GM19324 (cell line): ENCODE results near the gene RBKS.

Experiments
- ATAC-seq: cut with Tn5 transposase; IDR thresholded peaks from one replicate; pipeline ENCODE4 v1.9.1; 2021; ENCODE audit warnings: mild to moderate bottlenecking, moderate library complexity; ENCODE audit not compliant: unreplicated experiment, low FRiP score

Gene RBKS

DNA sequence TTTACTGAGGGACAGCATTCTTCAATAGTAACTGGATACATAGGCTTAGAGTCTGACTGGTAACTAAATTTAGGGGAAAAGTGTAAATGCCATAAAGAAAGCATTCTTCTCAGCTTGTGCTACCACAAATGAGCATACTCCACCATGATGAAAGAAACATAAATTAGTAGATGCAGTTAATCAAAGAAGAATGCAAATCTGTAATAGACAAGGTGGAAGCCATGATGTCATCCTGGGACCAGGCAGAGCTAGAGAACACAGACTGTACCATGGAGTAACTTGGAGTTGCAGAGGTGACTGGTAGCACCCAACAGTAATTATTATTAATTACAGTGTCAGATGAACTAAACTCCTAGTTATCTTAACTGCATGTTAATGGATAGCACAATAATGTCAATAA, 51.7 kb downstream of the RBKS start:
- ATAC-seq = no peak

DNA sequence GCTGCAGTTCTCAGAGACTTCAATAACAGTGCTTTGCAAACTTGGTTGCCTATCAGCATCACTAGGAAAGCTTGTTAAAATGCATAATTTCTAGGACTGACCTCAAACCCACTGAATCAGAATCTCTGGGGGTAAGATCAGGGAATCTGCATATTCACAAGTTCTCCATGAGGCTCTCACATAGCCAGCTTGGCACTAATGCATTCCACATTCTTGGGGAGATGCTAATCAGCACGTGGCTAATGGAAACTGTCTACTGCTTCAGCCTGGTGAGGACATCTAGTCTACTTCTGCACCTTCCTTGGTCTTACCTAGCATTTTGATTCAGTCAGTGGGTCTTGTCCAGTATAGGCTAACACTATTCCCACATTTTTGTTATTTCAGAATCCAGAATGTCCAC, 56.3 kb downstream of the RBKS start:
- no peak for ATAC-seq

DNA sequence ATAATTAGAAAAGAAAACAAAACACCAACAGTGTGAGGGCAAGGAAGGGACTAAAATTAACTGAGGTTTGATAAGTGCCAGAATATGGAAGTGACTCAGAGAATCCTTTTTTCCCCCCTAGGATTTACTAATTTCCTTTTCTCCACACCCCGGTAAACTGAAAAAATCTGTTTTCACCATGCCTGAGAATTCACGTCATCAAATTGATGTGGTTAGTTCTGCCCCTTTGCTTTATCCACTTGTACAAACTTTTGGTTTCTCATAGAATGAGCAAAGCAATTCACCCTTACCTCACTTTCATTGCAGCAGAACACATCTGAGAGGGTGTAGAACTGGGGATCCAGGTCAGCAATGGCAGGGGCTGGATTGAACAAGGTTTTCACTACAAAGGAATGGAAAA, 57.8 kb downstream of the RBKS start:
- ATAC-seq = no peak

DNA sequence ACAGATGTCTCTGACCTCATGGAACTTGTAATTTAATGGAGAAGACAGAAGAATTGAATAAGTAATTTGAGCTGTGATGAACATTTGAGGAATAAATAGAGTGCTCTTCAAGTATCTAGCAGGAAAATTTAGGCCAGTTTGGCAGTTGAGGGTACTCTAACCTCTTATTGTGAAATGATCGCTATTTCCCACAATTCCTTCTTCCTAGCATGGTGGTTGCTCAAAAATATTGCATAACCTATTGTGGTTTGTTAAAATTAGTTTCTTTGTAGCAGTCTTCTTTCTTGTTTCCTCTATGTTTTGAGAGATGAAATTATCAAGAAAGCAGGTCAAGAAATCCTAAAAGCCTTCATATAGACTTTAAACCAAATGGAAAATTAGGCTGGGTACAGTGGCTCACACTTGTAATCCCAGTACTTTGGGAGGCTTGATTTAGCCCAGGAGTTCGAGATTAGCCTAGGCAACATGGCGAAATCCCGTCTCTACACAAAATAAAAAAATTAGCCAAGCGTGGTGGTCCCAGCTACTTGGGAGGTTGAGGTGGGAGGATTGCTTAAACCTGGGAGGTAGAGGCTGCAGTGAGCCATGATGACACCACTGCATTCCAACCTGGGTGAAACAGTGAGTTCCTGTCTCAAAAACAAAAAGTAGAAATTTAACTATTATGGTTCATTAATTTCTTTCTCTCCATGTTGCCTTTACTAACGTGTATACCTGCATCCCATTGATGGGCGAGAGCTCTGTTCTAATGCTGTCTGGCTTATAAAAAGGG, 58.7 kb downstream of the RBKS start:
- no peak for ATAC-seq

DNA sequence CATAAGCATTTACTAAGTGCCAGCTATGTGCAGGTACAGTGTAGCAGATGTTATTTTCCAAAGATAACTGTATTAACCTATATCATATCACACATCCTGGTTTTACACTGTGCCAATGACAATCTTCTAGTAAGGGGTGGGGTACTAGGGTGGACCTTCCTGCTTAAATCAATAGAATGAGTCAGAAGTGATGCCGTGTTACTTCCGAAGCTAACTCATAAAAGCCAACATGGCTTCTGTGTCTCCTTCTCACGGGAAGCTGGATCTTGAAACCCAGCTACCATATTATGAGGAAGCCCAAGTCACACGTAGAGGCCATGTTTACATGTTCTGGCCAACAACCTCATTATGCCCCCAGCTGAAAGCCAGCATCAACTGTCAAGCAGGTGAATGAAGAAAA, 59.5 kb downstream of the RBKS start:
- no peak for ATAC-seq

DNA sequence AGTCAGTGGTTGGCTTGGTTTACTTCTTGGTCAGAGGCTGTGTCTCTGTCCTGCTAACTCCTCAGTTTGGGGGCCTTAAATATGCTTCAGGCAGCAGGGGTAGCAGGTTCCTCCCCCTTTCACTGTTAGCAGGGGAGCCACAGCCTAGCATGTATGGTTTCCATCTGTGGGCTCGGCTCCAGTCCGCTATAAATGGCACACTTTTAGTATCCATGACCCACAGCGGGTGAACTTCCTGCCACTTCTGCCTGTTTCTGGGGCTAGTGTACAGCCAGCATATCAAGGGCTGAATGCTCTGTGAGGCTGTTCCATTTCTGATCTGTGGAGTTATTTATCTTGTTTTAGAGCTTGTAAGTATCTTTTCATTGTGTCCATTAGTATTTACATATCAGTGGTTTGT, 60.4 kb downstream of the RBKS start:
- no peak for ATAC-seq

DNA sequence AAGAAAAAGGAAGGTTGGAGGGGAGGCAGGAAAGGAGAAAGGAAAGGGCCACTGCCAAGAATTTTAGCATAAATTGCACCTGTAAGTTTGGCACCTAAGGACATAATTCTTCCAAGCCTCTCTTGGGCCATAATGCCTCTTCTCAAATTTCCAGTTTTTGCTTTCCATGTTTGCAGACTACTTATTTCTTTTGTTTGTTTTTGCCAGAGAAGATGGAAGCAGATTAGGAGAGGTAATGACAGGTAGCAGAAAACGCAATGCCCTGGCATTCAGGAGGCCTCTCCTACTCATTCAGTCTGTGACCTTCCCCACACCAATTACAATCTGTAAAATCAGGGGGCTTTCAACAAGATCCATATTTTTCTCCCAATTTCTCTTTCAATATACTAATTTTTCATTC, 61.9 kb downstream of the RBKS start:
- no peak for ATAC-seq

DNA sequence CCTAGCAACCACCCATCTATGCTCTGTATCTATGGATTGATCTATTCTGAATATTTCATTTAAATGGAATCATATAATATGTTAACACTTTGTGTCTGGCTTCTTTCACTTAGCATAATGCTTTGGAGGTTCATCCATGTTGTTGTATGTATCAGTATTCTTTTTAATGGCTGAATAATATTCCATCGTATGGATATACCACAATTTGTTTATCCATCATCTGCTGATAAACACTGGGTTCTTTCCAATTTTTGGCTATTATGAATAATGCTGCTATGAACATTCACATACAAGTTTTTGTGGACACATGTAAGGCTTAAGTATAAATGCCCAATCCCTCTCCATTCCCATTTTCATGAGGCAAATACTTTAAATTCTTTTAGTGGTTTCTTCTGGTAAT, 65.8 kb downstream of the RBKS start:
- ATAC-seq = no peak

DNA sequence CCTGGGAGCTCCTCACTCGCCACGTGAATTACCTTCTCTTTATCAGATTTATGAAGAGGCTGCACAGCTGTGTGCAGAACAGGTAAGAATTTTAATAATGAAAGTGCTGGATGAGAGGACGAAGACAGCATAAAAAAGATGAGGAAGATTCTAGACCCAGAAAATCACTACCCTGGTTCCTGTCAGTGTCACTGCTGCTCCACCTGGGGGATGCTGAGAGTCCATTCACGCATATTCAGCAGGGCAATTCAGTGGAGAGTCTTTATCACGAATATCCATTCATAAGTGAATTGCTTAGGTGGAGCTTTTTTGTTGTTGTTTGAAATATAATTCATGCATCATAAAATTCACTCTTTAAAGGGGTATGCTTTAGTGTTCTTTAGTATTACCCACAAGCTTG, 66.6 kb downstream of the RBKS start:
- ATAC-seq = no peak

DNA sequence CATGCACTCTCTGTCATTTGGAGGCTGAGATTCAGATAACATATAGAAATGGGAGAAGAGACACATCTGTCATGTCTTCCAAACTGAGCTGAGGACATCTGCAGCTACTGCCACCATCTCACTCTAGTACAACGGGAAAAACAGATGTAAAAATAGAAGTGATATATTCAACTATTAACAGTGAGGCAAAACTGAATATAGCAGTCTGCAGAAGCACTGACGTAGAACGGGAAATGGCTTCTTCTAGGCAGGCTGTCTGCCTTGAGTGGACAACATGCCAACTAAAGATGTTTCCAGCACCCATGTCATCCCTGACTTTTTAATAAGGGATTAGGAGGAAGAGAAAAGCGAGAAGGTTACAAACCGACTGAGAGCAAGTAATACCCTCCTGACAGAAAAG, 67.1 kb downstream of the RBKS start:
- ATAC-seq = no peak

DNA sequence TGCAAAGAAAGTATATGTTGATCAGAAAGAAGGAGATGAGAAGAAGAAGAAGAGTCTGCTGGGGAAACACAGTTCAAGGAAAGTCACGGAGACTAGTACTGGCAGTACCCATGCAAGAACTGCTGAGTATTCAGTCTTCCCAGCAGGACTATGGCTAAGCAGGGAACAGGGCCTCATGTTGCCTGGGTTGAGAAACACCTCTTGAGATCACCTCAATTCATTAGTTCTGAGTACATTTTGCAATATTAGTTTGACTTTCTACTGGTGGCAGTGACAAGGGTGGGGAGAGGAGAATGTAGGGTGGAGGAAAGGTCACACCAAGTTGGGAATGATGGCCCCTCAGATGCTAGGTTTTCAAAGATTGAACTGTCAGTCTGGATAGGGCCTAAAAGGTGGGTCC, 68.1 kb downstream of the RBKS start:
- ATAC-seq = no peak

DNA sequence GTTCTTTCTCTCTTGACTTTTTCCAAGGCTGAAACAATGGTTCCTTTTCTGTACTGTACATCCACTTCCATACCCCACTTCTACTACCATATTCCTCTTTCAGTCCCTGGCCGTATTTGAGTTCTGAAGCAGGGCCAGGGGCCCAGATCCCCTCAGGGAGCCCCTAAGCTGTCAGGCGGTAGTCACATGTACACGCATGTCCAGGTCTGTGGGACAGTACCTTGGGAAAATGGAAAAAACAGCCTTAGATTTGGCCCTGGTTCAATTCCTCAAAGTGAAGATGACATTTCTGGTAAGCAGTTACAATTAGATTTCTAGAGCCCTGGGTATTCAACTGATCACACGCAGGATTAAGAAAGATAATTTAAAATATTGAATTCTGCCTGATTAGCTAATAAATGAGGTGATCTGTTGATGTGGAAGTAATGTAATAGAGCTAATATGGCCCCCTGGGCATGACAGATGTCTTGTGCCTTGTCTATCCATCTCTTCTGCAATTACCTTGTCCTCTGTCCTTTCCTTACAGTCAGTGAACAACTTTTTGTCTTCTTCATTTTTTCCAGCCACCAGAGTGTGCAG, 74.2 kb downstream of the RBKS start:
- no peak for ATAC-seq

DNA sequence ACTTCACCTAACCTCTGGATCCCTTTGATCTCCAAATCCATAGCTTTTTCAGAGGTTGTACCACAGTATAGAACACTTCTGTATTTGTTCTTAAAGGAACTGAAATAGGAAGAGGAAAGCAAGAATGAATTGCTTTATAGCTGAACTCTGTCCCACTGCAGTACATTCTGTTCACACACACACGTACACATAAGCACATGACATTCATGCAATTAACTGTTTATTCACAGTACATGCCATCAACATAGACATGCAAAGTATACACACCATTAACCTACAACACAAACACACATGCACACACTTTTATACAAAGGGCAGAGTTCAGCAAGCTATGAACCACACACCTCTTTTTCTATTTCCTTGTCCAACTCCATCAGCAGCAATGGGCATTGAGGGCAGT, 75.4 kb downstream of the RBKS start:
- no peak for ATAC-seq

DNA sequence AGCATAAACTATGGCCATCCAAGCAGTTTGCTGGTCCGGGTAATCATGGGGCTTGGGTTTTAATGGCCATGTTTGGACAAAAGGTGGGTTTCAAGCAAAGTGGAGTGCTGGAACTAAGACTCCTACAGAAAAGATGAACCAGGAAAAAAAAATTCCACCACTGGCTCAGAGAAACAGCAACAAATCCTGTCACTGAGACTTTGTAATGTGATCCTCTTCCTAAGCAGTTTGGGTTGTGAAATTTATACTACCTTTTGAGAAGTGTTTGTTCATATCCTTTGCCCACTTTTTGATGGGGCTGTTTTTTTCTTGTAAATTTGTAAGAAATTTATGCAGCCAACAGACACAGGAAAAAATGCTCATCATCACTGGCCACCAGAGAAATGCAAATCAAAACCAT, 78.4 kb downstream of the RBKS start:
- no peak for ATAC-seq

DNA sequence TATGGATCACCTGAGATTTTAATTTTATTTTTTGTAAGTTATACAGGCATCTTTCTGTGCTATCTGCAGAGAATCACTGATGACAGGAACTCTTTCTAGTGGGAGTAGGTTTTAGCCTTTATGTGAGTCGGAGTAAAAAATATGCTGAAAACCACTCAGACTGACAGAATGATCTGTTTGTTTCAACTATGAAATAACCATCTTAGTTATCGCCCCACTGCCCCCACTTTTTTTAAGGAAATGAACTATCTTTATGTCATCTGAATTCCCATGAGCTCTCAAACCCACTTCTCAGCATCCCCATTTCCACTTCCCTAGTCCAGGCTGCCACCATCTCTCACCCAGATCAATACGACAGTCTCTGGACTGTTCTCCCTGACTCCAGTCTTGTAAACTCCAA, 79.7 kb downstream of the RBKS start:
- ATAC-seq = no peak

DNA sequence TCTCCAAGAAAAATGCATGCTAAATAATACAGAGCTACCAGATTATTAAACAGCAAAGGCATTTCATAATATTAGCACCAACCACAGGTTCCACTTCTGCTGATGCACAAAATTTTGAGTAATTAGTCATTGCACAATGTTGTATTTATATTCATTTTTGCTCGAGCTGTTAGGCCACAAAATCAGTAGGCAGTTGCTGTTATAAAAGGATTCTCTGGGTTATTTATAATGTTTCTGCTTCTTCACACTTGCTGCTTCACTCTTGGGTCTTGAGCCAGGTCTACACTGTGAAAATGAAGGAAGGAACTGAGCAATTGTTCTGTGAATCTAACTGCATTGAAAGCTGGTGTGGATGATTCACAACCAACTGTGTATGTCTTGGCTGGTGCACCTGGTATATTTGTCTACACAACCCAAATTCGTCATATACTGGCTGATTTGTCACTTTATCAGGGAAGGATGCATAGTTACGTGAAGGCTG, 80.4 kb downstream of the RBKS start:
- no peak for ATAC-seq

DNA sequence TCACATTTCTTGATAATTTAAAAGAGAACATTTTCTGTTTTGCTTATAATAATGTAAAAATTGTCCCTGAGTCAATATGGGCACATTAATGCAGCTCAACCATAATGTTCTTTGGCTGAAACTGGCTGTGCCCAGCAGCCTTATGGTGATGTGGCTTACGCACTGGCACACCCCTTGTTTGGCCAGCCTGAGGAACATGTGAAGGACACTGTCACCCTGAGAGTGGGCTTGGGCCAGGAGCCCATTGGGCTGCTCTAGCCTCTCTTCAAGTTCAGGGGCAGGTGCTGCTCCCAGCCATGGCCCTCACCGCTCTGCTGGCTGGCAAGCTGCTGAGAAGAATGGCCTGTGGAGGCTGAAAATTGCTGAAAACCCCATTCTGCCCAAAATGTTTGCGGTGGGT, 81.2 kb downstream of the RBKS start:
- ATAC-seq = no peak

DNA sequence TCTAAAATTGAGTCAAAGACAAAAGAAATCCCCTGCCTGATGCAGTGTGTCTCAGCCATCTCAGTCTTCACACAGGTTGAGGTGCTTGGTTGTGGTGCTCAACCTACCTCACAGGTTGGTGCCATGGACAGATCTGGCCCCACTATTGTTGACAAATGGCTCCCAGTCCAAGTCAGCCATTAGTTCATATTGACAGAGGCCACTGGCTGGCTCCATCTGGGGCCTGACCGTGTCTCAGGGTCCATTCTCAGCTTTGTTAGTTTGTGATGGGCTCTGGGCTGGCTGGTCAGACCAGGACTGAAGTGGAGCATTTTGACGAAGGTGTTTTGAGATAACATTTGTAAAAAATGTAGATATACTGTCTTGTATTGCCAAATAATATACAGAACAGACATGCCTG, 81.8 kb downstream of the RBKS start:
- ATAC-seq = no peak

DNA sequence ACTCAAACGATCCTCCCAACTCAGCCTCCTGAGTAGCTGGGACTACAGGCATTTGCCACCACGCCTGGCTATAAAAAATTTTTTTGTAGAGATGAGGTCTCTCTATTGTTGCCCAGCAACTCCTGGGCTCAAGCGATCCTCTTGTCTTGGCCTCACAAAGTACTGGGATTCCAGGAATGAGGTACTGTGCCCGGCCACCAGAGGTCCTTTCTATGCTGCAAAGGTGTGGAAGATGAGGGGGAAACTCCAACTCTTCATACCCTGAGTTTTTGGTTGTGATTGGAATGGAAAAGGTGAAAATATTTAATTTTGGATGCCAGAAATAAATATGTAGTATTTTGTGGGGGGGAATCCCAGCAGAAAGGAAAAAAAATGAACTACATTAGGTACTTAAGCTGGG, 82.7 kb downstream of the RBKS start:
- ATAC-seq = no peak

DNA sequence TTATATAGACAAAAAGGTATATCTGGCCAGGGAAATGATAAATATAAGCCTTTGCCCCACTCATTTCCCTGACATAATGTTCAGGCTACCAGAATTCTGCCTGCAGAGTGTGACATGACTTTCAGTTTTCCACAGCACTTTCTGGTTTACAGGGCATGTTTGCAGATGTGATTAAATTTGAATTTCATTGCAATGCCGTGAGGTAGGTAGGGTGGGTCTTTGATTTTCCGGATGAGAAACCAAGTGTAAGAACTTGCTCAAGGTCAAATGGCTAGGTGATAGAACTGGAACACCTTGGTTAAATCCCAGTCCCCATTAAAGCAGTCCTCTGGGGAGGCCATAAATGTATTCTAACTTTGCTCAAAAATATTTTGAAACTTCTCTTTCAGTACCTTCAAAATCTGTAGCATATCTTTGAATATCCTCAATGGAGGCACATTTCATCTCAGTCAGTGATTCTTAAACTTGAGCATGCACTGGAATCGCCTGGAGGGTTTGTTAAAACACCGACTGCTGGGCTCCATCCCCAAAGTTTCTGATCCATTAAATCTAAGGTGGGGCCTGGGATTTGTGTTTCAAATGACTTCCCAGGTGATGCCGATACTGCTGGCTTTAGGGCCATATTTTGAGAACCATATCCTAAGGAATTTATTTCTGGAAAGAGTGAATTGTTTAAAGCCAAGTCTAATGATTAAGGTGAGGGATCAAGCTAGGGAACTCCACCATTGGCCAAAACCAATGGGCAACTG, 83.7 kb downstream of the RBKS start:
- ATAC-seq = no peak

DNA sequence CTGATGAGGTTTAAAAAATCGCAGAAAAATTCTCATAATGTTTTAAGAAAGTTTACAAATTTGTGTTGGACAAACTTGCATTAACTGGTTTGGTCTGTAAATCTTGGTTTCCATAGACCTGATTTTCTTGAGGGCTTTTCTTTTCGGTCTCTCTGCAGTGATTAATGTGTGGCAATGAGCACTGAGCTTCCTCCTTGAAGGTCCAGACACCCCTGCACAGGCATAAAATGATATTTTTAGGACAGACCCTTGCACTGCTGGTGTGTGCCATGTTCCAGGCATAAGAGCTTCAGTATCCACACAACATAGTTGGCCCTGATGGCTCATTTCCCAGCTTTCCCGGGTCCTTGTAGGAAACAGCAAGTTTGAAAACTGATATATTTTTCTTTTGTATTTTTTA, 85.0 kb downstream of the RBKS start:
- ATAC-seq = no peak

DNA sequence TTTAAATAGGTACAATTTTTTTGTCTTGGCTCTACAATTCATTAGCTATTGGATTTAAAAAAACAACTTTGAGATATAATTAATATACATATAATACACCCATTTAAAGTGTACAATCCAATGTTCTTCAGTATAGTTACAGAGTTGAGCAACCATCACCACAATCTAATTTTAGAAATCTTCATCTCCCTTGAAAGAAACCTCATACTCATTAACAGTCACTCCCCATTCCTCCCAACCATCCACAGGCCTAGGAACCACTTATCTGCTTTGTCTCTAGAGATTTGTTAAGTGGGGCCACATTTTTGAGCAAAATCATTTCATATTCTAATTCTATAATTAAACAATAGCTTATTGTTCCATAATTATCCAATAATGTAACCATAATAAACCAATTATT, 86.0 kb downstream of the RBKS start:
- ATAC-seq = no peak
